NT2/D1 (cell line): ENCODE results near the gene SUMO3.

Source experiments
- DNase-seq: peaks from one replicate; pipeline ENCODE4 v3.0.0-alpha.2; 2011; ENCODE audit warnings: low read depth, low spot score
- H3K27me3 ChIP-seq: 2 replicates; pipeline ENCODE4 v1.6.0; 2011; ENCODE audit warnings: mild to moderate bottlenecking; ENCODE audit not compliant: insufficient read length, insufficient read depth
- H3K36me3 ChIP-seq: 2 replicates; pipeline ENCODE4 v1.6.1; 2011; ENCODE audit warnings: mild to moderate bottlenecking, low read length, mixed read lengths; ENCODE audit not compliant: insufficient read depth, insufficient read length
- H3K4me1 ChIP-seq: 2 replicates; pipeline ENCODE4 v1.5.1; 2011; ENCODE audit not compliant: insufficient read depth, insufficient read length
- H3K4me3 ChIP-seq: 2 replicates; pipeline ENCODE4 v1.5.1; 2011; ENCODE audit warnings: low read depth; ENCODE audit not compliant: insufficient read length
- H3K9ac ChIP-seq: 2 replicates; pipeline ENCODE4 v1.6.0; 2011; ENCODE audit warnings: low read depth; ENCODE audit not compliant: insufficient read length
- H3K9me3 ChIP-seq: 2 replicates; pipeline ENCODE4 v1.5.1; 2011; ENCODE audit warnings: mild to moderate bottlenecking, low read length; ENCODE audit not compliant: insufficient read depth
- SUZ12 ChIP-seq: IDR thresholded peaks from 2 replicates; pipeline ENCODE4 v1.6.1; 2011; ENCODE audit not compliant: insufficient read length, insufficient read depth; ENCODE audit errors: extremely low read depth
- YY1 ChIP-seq: IDR thresholded peaks from 2 replicates; pipeline ENCODE4 v1.6.1; 2011; ENCODE audit not compliant: insufficient read length, insufficient read depth
- ZNF274 ChIP-seq: IDR thresholded peaks from 2 replicates; pipeline ENCODE4 v1.6.1; 2011; ENCODE audit warnings: mild to moderate bottlenecking, low read depth, low read length

Gene SUMO3

DNA sequence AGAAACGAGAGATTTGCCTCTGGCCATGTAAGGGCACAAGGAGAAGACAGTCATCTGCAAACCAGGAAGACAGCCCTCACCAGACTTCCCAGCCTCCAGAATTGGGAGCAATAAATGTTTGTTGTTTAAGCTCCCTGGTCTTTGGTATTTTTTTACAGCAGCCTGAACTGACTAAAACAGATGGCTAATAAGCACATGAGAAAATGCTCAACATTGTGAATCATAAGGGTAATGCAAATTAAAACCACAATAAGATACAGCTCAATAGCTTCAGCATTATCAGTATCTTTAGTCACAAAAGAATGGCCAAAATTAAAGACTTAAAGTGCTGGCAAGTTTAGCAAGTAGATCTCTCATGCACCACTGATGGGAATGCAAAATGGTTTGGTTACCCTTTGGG lies 28.0 kb downstream of the SUMO3 start:
- Histone ChIP-seq H3K4me3 (no peak overlapping the region), H3K4me1 (no peaks in the 10 kb centered on the region), H3K9me3 (no peaks in the 10 kb centered on the region), H3K36me3 (peaks cover 51% of the 10 kb centered on the region), H3K9ac (no peak overlapping the region), H3K27me3 (no peaks in the 10 kb centered on the region)
- no peak for DNase-seq
- TF ChIP-seq ZNF274 (no peak), YY1 (no peak), SUZ12 (no peak)

DNA sequence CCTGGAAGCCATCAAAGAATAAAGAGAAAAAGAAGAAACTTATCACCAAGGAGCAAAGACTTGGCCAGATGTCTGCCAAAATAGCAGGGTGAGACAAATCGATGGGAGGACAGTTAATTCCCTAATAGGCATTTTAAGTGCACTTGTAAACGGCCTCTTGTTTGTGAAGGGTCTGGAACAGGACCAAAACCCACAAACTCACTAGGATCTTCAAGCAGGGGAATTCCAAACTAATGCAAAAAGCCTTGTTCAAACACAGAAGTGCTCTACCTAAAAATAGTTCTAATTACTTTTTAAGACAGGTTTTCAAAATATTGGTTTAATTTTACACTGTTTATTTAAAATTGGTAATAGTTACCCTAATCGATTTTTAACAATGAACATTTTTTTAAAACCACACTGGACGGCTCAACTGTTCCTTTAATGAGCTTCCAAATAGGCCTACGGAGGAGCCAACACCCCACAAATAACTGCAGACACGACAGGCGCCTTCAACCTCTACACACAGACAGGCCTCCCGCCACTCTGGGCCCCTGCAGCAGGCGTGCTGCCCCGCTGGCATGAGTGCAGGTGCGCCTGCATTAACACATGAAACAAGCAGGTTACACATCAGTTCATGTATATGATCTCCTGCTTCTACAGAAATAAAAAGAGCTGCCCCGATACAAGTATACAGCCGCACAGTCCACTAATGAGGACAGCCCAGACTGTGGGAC lies 32.1 kb downstream of the SUMO3 start:
- Histone ChIP-seq H3K36me3 (peaks cover 61% of the 10 kb centered on the region), H3K9ac (no peak overlapping the region), H3K27me3 (no peaks in the 10 kb centered on the region), H3K4me1 (no peaks in the 10 kb centered on the region), H3K9me3 (no peaks in the 10 kb centered on the region), H3K4me3 (no peak overlapping the region)
- DNase-seq, result no peak
- no peak for TF ChIP-seq YY1
- no peak for TF ChIP-seq SUZ12
- no peak for TF ChIP-seq ZNF274

DNA sequence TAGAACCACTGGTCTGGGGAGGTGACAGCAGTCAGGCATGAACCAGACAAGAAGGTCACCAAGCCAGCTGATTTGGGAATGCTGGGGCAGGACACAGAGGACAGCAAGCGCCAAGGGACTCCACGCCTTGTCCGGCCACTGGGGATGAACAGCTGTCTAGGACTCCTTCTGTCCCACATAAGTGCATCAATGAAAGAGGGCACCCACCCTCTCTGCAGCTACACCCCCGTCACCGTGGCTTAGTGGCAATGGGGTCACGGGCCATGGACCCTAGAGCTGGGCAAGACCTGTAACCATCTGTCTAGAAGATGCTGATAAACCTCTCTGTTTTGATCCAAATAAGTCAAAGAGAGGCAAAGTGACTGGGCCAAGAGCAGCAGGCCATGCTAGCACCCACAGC lies 33.1 kb downstream of the SUMO3 start:
- H3K4me1 ChIP-seq, result no peaks in the 10 kb centered on the region
- TF ChIP-seq SUZ12, result no peak
- TF ChIP-seq ZNF274, result no peak
- TF ChIP-seq YY1, result no peak
- H3K36me3 ChIP-seq, result peaks cover 63% of the 10 kb centered on the region
- no peaks in the 10 kb centered on the region for H3K9me3 ChIP-seq
- no peak overlapping the region for H3K4me3 ChIP-seq
- H3K27me3 ChIP-seq, result no peaks in the 10 kb centered on the region
- no peak for DNase-seq
- H3K9ac ChIP-seq, result no peak overlapping the region

DNA sequence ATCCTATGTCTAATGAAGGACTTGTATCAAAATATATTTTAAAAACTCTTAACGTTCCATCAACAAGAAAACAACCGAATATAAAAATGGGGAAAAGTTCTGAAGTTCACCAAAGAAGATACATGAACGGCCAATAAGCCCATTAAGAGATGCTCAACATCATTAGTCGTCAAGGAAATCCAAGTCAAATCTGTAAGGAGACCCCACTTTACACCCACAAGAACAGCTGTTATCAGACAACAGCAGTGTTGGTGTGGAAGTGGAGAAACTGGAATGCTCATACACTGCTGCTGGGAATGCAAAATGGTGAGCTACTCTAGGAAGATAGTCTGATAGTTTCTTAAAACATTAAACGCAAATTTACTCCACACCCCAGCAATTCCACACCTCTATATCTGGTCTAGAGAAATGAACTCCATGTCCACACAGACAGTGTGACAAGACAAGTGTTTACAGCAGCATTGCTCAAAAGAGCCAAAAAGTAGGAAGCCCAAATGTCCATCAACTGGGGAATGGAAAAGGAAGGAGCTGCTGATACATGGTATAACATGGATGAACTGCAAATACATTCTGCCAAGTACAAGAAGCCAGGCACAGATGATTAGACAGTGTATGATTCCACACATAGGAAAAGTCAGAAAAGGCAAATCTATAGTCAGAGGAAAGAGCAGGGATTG lies 34.7 kb downstream of the SUMO3 start:
- H3K4me1 ChIP-seq, result no peaks in the 10 kb centered on the region
- TF ChIP-seq YY1, result no peak
- no peak for TF ChIP-seq SUZ12
- no peak for TF ChIP-seq ZNF274
- peaks cover 67% of the 10 kb centered on the region for H3K36me3 ChIP-seq
- no peak overlapping the region for H3K9ac ChIP-seq
- no peaks in the 10 kb centered on the region for H3K27me3 ChIP-seq
- H3K4me3 ChIP-seq, result no peak overlapping the region
- DNase-seq, result no peak
- no peaks in the 10 kb centered on the region for H3K9me3 ChIP-seq

DNA sequence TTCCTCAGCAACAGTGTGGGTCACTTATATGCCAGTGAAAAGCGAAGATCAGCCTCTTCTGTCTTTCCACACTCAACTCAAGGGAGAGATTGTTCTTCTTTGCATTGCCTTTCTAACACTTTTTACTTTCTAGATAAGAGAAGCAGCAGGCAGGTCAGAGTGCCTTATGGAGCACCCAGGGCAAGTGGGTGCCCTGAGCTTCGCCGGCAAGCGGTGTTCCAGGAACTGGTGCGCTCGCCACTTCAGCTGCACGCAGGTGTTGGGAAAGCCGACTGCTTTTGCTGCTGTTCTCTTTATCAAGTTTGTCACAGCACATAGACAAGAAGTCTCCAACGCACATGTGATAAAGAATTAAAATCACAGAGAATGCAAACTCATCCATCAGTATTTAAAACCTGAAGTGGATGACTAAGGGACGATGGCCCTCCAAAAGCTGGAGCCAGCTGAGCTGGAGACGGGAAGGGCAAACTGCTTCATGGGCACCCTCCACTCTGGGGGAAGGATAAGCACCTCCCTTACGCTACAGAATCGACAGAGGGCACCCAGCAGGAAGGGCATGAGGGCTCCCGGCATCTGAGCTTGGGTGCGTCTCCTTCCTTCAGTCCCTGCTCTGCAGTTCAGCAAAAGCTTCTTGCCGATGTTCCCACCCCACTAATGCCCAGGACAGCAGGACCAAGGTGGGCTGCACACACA lies 36.9 kb downstream of the SUMO3 start:
- TF ChIP-seq YY1 (no peak), SUZ12 (no peak), ZNF274 (no peak)
- no peak overlapping the region for H3K9ac ChIP-seq
- no peak for DNase-seq
- peaks cover 76% of the 10 kb centered on the region for H3K36me3 ChIP-seq
- H3K4me3 ChIP-seq, result no peak overlapping the region
- no peaks in the 10 kb centered on the region for H3K9me3 ChIP-seq
- H3K4me1 ChIP-seq, result no peaks in the 10 kb centered on the region
- H3K27me3 ChIP-seq, result no peaks in the 10 kb centered on the region

DNA sequence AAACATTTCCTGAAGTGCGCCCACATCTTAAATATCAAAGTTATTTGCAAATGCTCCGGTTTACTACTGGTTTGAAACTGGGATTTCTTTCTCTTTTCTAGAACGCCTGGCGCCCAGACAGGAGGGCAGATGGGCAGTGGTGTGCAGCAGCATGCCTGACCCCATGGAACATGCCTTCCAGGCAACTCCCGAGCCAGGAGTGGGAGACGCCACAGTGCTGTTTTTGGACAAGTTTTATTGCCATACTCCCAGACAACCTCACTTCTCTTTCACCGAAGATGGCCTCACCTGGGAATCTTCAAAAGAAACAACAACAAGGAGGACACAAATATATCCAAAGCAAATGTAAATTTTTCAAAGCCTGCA lies 37.7 kb downstream of the SUMO3 start:
- TF ChIP-seq SUZ12, result no peak
- no peak for TF ChIP-seq ZNF274
- TF ChIP-seq YY1, result no peak
- H3K9ac ChIP-seq, result no peak overlapping the region
- peaks cover 79% of the 10 kb centered on the region for H3K36me3 ChIP-seq
- no peak overlapping the region for H3K4me3 ChIP-seq
- DNase-seq, result no peak
- H3K27me3 ChIP-seq, result no peaks in the 10 kb centered on the region
- no peaks in the 10 kb centered on the region for H3K9me3 ChIP-seq
- no peaks in the 10 kb centered on the region for H3K4me1 ChIP-seq

DNA sequence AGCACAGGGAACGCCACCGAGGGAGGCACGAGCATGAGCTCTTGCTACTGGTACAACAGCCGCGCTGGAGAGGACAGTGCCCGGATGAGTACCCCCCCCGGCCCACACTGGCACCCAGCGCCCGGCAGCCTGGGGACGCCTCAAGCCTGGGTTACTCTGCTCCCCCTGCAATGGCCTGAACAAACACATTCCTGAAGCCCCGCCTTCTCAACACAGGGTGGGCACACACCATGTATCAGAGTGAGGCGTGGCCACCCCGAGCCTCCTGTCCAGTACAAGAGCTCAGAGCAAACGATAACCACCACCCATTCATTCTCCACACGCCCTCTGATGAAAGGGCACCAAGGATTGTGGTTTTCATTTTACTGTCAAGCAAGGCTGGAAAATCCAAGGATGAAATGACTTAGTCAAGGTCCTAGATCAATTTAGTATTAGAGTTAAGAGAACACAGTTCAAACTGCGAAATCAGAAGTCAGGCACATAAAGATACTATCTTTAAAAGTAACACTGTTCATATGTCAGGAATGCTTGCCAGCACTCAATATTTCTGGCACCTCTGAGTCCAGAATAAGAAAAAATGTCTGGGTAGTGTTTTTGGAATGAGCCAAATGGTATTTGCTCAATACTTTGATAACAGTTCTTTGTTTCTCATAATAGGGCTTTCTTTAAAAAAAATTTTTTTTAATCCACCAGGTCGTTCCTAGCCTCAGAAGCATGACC lies 38.3 kb downstream of the SUMO3 start:
- Histone ChIP-seq H3K36me3 (peaks cover 79% of the 10 kb centered on the region), H3K9ac (no peak overlapping the region), H3K4me1 (no peaks in the 10 kb centered on the region), H3K4me3 (no peak overlapping the region), H3K9me3 (no peaks in the 10 kb centered on the region), H3K27me3 (no peaks in the 10 kb centered on the region)
- TF ChIP-seq SUZ12 (no peak), YY1 (no peak), ZNF274 (no peak)
- DNase-seq, result no peak
